ENCODE measurements around the gene ZNF628.

DNA sequence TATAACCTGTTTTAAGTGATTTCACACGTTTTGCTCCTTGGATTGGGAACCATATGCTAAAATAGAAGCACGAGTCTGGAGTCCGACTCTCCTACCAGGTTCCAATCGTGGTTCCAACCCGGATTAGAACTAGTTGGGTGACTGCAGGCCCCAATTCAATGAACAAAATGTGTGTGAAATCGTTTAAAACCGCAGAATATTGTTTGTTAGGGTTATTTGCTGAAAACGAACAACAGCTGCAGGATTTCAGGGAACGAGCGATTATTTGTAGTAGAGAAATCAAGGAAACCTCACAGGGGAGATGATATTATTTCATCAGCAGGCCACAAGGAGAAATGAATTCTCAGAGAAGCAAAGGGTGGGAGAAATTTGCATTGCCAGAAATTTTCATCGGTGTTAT, 28.6 kb downstream of the ZNF628 start:
- TF ChIP-seq POLR2A (IDR thresholded peaks at IDR 0.05) = no peak
- TF ChIP-seq, protein P1, sequence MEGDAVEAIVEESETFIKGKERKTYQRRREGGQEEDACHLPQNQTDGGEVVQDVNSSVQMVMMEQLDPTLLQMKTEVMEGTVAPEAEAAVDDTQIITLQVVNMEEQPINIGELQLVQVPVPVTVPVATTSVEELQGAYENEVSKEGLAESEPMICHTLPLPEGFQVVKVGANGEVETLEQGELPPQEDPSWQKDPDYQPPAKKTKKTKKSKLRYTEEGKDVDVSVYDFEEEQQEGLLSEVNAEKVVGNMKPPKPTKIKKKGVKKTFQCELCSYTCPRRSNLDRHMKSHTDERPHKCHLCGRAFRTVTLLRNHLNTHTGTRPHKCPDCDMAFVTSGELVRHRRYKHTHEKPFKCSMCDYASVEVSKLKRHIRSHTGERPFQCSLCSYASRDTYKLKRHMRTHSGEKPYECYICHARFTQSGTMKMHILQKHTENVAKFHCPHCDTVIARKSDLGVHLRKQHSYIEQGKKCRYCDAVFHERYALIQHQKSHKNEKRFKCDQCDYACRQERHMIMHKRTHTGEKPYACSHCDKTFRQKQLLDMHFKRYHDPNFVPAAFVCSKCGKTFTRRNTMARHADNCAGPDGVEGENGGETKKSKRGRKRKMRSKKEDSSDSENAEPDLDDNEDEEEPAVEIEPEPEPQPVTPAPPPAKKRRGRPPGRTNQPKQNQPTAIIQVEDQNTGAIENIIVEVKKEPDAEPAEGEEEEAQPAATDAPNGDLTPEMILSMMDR (IDR thresholded peaks at IDR 0.05) = no peak

Data from ovary (tissue), 3 donors.